ENCODE data around the gene LMF1. TPM values are rescaled to one million over a fixed set of nuclear protein-coding genes. Genes with fewer than 3 reads are reported as not detected.

LMF1 gene
- total RNA-seq: 26.9 TPM

GRCh38 chr16:970766-971581, at the start of gene LMF1:
LMF1 (minus strand) TSS chr16:970984; CDS start chr16:970980, 4 bp downstream.
- H3K4me1 ChIP-seq: peaks cover 11 to 15% of the 10 kb centered on the region in 2 donors

GRCh38 chr16:1020091-1020399, 49.3 kb upstream of the LMF1 start:
- H3K4me1 ChIP-seq: peaks cover 0 to 9% of the 10 kb centered on the region in 2 donors
- no peaks in the 10 kb centered on the region for H3K27me3 ChIP-seq
- TF ChIP-seq CTCF (IDR thresholded peaks at IDR 0.05): no peak
- no peaks in the 10 kb centered on the region for H3K36me3 ChIP-seq
- H3K27ac ChIP-seq: no peak overlapping the region
- intact Hi-C loops (cut with DNase I): no loop called here
- H3K4me3 ChIP-seq: peak overlapping the region in 1 of 2 donors; percentile 45
- no peaks in the 10 kb centered on the region for H3K9me3 ChIP-seq
- no peak for DNase-seq (ENCODE audit: low spot score in 2 of 2)

More at GRCh38 chr16:970766-971581, at the start of gene LMF1:
- Histone ChIP-seq H3K4me3 (peak within 1 kb of the TSS; percentile 91 to 99), H3K27ac (peak within 1 kb of the TSS; percentile 68 to 74), H3K27me3 (no peaks in the 10 kb centered on the region), H3K36me3 (peaks cover 0 to 21% of the 10 kb centered on the region in 2 donors), H3K9me3 (no peaks in the 10 kb centered on the region)
- TF ChIP-seq CTCF (IDR thresholded peaks at IDR 0.05): no peak
- intact Hi-C loops (cut with DNase I): loop anchor here (1.0 to 5.0 kb wide), 5 partner anchors 48 to 211 kb away; partner anchors contain the start of genes CHTF18 and RPUSD1
- DNase-seq (ENCODE audit: low spot score in 2 of 2): peak; percentile 71 to 96

- peak overlapping the region in 1 of 2 donors; percentile 45 for H3K4me3 ChIP-seq
- DNase-seq (ENCODE audit: low spot score in 2 of 2): peak in 1 of 2 donors; percentile 78
- TF ChIP-seq CTCF (IDR thresholded peaks at IDR 0.05): no peak
- H3K27ac ChIP-seq: peak overlapping the region; percentile 61 to 67
- H3K4me1 ChIP-seq: peaks cover 0 to 10% of the 10 kb centered on the region in 2 donors
- H3K36me3 ChIP-seq: no peaks in the 10 kb centered on the region
- H3K9me3 ChIP-seq: no peaks in the 10 kb centered on the region
- intact Hi-C loops (cut with DNase I): loop anchor here (2.0 kb wide), 1 partner anchor 49 kb away; the partner anchor contains the start of gene LMF1
- no peaks in the 10 kb centered on the region for H3K27me3 ChIP-seq
These were observed 48.7 kb upstream of the LMF1 start for GRCh38 chr16:1019231-1020090.

- no peaks in the 10 kb centered on the region for H3K27me3 ChIP-seq
- no peaks in the 10 kb centered on the region for H3K9me3 ChIP-seq
- peaks cover 0 to 10% of the 10 kb centered on the region in 2 donors for H3K4me1 ChIP-seq
- H3K27ac ChIP-seq: peak overlapping the region; percentile 61 to 67
- intact Hi-C loops (cut with DNase I): loop anchor here (2.0 kb wide), 1 partner anchor 48 kb away; the partner anchor contains the start of gene LMF1
- TF ChIP-seq CTCF (IDR thresholded peaks at IDR 0.05): no peak
- no peaks in the 10 kb centered on the region for H3K36me3 ChIP-seq
- DNase-seq (ENCODE audit: low spot score in 2 of 2): no peak
- peak overlapping the region in 1 of 2 donors; percentile 45 for H3K4me3 ChIP-seq
These were observed 47.8 kb upstream of the LMF1 start for GRCh38 chr16:1018447-1019198.

Data from ascending aorta (tissue), 2 donors.